ENCODE measurements around the gene PEX5L.

The PEX5L gene

DNA sequence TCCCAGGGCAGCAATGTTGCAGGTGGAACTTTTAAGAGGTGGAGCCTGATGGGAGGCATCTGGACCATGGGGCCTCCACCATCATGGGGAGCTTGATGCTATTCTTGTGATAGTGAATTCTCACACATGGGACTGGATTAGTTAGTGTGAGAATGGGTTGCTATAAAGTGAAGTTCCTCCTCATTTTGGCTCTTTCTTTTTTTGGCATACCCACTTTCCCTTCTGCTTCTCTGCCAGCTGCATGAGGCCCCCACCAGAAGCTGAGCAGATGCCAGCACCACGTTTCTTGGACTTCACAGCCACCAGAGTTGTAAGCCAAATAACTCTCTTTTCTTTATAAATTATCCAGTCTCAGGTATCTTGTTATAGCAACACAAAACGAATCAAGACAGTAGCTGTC, 101.0 kb downstream of the PEX5L start:
- TF ChIP-seq, protein P1, sequence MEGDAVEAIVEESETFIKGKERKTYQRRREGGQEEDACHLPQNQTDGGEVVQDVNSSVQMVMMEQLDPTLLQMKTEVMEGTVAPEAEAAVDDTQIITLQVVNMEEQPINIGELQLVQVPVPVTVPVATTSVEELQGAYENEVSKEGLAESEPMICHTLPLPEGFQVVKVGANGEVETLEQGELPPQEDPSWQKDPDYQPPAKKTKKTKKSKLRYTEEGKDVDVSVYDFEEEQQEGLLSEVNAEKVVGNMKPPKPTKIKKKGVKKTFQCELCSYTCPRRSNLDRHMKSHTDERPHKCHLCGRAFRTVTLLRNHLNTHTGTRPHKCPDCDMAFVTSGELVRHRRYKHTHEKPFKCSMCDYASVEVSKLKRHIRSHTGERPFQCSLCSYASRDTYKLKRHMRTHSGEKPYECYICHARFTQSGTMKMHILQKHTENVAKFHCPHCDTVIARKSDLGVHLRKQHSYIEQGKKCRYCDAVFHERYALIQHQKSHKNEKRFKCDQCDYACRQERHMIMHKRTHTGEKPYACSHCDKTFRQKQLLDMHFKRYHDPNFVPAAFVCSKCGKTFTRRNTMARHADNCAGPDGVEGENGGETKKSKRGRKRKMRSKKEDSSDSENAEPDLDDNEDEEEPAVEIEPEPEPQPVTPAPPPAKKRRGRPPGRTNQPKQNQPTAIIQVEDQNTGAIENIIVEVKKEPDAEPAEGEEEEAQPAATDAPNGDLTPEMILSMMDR (IDR thresholded peaks at IDR 0.05; ENCODE audit: insufficient read depth, low read depth, low read length, missing control alignments), result no peak
- DNase-seq (ENCODE audit: low read depth), result no peak

DNA sequence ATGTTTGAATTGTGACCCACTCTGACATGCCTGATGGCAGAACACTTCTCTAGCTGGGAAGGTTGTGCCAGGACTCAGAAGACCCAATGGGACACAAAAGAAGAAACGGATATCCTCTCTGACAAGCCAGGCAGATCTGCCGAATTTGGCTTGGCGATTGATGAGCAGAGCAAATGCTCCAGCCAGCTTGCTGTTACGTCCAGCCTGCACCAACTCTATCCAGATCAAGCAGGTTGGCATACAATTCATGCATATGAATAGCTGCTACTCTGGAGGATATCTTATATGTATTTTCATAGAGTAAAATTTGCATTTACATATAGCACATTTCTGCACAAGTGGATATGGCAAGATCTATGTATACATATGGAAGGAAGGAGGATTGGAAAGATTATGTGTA, 102.8 kb downstream of the PEX5L start:
- DNase-seq (ENCODE audit: low read depth), result no peak
- TF ChIP-seq, protein P1 (IDR thresholded peaks at IDR 0.05; ENCODE audit: insufficient read depth, low read depth, low read length, missing control alignments), result no peak
- no peak overlapping the region for H3K4me3 ChIP-seq (ENCODE audit: low read length)

More for the DNA sequence above, 101.0 kb downstream of the PEX5L start:
- no peak overlapping the region for H3K4me3 ChIP-seq (ENCODE audit: low read length)

DNA sequence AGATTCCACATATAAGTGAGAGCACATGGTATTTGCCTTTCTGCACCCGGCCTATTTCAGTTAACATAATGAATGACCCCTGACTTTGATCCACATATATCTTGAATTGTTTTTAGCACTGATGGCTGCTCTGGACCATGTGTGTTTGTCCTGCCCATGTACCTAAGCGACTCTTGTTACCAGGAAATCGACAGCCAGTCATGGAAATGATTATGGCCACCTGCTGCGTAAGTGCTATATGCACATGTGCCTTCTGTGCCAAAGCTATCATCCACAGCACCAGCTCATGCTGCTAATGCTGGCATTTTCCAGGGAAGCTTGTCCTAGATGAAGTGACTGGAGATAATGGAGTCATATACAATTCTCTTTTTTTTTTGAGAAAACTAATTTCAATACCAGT, 103.7 kb downstream of the PEX5L start:
- TF ChIP-seq, protein P1 (IDR thresholded peaks at IDR 0.05; ENCODE audit: insufficient read depth, low read depth, low read length, missing control alignments), result no peak
- H3K4me3 ChIP-seq (ENCODE audit: low read length), result no peak overlapping the region
- no peak for DNase-seq (ENCODE audit: low read depth)

DNA sequence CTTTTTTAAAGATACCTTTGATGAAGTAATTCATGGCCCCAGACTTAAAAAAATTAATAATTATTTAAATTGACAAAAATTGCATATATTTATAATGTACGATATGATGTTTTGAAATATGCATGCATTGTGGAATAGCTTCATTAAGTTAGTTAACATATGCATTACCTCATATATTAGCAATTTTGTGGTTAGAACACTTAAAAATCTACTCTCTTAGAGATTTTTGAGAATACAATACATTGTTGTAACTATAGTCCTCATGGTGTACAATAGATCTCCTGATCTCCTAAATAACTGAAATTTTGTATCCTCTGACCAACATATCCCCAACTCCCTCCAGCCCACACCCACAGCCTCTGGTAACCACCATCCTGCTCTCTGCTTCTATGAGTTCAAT, 104.1 kb downstream of the PEX5L start:
- DNase-seq (ENCODE audit: low read depth), result no peak
- TF ChIP-seq, protein P1 (IDR thresholded peaks at IDR 0.05; ENCODE audit: insufficient read depth, low read depth, low read length, missing control alignments), result no peak
- no peak overlapping the region for H3K4me3 ChIP-seq (ENCODE audit: low read length)

DNA sequence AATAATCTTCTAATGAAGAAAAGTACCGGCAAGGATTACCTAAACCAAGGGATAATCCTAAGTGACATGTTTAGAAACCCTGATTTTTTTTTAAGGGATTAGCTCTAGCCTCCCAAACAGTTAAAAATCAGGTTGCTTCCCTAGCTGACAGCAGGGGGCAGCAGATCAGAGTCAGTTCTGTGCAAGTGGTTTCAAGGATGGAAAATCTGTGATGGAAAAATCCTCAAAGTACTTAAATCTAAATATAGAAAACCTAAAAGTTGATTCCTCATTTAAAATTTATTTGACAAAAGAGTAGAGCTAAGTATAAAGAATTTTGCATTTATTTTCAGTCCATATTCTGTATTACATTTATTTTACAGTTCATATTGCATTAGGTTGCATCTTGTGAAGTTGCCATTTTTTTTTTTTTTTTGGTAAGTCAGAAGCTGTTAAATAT, 107.6 kb downstream of the PEX5L start:
- no peak overlapping the region for H3K4me3 ChIP-seq (ENCODE audit: low read length)
- peak; percentile 76 for DNase-seq (ENCODE audit: low read depth)
- TF ChIP-seq, protein P1 (IDR thresholded peaks at IDR 0.05; ENCODE audit: insufficient read depth, low read depth, low read length, missing control alignments), result peak; percentile 85

DNA sequence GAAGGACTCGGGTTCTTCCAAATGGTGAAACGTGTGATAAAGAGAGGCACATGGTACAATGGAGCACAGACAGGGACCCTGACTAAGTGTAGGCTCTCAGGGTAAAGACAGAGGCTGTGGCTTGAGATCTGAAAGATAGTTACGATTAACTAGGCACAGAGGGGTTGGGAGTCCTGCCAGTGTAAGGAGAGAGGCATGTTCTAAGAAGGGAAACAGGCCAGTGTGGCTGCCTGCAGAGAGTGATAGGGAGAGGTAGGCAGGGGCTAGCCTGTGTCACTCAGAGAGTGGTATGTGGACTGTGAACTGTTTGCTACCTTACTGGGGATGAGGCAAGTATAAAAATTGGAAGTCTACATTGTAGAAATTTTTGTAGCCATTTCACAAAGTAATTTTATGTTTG, 109.5 kb downstream of the PEX5L start:
- H3K4me3 ChIP-seq (ENCODE audit: low read length), result no peak overlapping the region

DNA sequence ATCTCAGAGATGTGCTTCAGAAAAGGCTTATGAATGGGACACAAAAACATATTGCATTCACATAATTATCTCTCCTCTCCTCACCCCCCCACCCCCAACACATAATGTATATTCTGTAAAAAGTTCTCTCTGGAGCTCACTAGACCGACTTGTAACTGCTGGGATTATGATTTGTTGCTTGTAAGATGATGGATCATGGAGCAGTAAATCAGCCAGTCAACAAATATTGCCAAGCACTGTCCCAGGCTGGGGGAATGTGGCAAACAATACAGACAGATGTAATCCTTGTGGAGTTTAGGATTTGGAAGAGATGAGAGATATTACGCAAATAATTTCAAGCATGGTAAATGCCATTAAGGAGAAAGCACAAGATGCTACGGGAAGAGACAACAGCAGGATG, 114.8 kb downstream of the PEX5L start:
- TF ChIP-seq, protein P1 (IDR thresholded peaks at IDR 0.05; ENCODE audit: insufficient read depth, low read depth, low read length, missing control alignments), result no peak

More for the DNA sequence above, 109.5 kb downstream of the PEX5L start:
- TF ChIP-seq, protein P1 (IDR thresholded peaks at IDR 0.05; ENCODE audit: insufficient read depth, low read depth, low read length, missing control alignments), result no peak
- DNase-seq (ENCODE audit: low read depth), result no peak

More for the DNA sequence above, 114.8 kb downstream of the PEX5L start:
- H3K4me3 ChIP-seq (ENCODE audit: low read length), result no peak overlapping the region
- no peak for DNase-seq (ENCODE audit: low read depth)

Measured in epithelial cell of esophagus (primary cell).